ENCODE measurements around the gene MYO1G. TPM values are rescaled to one million over a fixed set of nuclear protein-coding genes. Genes with fewer than 3 reads are reported as not detected.

Gene MYO1G
- total and polyA plus RNA-seq, 10 of the 15 experiments (the other 5 are each of a cell fraction or from before 2014, with no cell fraction given): 1.8 to 232 (median 134) TPM

DNA sequence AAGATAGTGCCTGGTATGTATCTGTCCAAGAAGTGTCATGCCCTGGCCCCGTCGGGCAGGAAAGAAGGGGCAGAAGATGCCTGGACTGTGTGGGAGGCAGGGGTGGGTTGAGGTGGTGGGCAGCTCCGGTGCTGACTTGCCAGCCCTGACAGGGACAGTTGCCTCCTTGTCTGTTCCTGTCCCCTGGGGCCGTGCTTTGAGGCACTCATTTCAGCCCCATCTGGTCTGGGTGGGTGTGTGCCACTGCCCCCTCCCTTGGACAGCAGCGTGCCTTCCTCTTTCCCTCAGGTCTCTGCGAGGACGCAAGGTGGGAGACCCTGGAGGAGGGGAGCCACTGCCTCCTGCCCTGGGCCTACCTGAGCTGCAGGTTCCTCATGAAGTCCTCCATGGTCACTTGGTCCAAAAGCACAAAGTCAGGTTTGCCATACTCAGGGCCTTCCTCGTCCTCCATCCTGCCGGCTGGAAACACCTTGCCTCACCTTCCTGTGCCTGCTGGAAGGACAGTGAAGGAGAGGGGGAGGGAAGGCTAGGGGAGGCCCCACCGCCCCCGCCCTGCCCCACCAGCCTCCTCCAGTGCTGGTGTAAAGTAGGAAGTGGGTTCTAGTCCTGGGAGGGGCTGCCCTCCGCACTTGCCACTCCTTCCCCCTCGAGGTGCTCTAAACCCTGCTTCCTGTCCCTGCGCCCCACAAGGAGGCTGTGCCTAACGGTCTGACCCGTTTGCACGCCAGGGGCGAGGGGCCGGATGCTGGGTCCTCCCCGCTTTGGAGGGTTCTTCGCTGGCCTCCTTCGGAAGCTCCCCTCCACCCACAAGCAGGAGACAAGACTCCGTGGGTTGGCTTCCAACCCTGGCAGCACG, at the start of gene MYO1G (continued):
- TF ChIP-seq TCF7 (IDR thresholded peaks at IDR 0.05; ENCODE audit: borderline replicate concordance) (no peak), MTA3 (IDR thresholded peaks at IDR 0.05; ENCODE audit: borderline replicate concordance, low read length) (no peak), BMI1 (IDR thresholded peaks at IDR 0.05; ENCODE audit: borderline replicate concordance) (0 out of 2 replicates have a peak, but pooled peaks have one; percentile 6), RFX5 (IDR thresholded peaks at IDR 0.05; ENCODE audit: low read depth, low read length) (no peak), POU2F2 (IDR thresholded peaks at IDR 0.05; ENCODE audit: borderline replicate concordance, low read depth, low read length) (peak; percentile 67; the same call in 1 of the 3 replicates), TCF3 (IDR thresholded peaks at IDR 0.05; ENCODE audit: borderline replicate concordance, insufficient read depth, low read depth, low read length) (peak; percentile 67; the same call in 1 of the 2 replicates), CREB1 (IDR thresholded peaks at IDR 0.05; ENCODE audit: low read depth) (no peak), JUNB (IDR thresholded peaks at IDR 0.05) (no peak), TCF12 (IDR thresholded peaks at IDR 0.05; ENCODE audit: low read depth, low read length) (peak; percentile 68; the same call in 1 of the 2 replicates), ZSCAN29 (IDR thresholded peaks at IDR 0.05) (no peak), FOS (IDR thresholded peaks at IDR 0.05; ENCODE audit: borderline replicate concordance, extremely low read depth, insufficient read length) (no peak)
- TF ChIP-seq, protein P1, sequence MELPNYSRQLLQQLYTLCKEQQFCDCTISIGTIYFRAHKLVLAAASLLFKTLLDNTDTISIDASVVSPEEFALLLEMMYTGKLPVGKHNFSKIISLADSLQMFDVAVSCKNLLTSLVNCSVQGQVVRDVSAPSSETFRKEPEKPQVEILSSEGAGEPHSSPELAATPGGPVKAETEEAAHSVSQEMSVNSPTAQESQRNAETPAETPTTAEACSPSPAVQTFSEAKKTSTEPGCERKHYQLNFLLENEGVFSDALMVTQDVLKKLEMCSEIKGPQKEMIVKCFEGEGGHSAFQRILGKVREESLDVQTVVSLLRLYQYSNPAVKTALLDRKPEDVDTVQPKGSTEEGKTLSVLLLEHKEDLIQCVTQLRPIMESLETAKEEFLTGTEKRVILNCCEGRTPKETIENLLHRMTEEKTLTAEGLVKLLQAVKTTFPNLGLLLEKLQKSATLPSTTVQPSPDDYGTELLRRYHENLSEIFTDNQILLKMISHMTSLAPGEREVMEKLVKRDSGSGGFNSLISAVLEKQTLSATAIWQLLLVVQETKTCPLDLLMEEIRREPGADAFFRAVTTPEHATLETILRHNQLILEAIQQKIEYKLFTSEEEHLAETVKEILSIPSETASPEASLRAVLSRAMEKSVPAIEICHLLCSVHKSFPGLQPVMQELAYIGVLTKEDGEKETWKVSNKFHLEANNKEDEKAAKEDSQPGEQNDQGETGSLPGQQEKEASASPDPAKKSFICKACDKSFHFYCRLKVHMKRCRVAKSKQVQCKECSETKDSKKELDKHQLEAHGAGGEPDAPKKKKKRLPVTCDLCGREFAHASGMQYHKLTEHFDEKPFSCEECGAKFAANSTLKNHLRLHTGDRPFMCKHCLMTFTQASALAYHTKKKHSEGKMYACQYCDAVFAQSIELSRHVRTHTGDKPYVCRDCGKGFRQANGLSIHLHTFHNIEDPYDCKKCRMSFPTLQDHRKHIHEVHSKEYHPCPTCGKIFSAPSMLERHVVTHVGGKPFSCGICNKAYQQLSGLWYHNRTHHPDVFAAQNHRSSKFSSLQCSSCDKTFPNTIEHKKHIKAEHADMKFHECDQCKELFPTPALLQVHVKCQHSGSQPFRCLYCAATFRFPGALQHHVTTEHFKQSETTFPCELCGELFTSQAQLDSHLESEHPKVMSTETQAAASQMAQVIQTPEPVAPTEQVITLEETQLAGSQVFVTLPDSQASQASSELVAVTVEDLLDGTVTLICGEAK (IDR thresholded peaks at IDR 0.05; ENCODE audit: borderline replicate concordance): no peak
- TF ChIP-seq, protein P2, sequence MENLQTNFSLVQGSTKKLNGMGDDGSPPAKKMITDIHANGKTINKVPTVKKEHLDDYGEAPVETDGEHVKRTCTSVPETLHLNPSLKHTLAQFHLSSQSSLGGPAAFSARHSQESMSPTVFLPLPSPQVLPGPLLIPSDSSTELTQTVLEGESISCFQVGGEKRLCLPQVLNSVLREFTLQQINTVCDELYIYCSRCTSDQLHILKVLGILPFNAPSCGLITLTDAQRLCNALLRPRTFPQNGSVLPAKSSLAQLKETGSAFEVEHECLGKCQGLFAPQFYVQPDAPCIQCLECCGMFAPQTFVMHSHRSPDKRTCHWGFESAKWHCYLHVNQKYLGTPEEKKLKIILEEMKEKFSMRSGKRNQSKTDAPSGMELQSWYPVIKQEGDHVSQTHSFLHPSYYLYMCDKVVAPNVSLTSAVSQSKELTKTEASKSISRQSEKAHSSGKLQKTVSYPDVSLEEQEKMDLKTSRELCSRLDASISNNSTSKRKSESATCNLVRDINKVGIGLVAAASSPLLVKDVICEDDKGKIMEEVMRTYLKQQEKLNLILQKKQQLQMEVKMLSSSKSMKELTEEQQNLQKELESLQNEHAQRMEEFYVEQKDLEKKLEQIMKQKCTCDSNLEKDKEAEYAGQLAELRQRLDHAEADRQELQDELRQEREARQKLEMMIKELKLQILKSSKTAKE (IDR thresholded peaks at IDR 0.05; ENCODE audit: low read depth, poor library complexity, severe bottlenecking): no peak
- TF ChIP-seq, protein P3, sequence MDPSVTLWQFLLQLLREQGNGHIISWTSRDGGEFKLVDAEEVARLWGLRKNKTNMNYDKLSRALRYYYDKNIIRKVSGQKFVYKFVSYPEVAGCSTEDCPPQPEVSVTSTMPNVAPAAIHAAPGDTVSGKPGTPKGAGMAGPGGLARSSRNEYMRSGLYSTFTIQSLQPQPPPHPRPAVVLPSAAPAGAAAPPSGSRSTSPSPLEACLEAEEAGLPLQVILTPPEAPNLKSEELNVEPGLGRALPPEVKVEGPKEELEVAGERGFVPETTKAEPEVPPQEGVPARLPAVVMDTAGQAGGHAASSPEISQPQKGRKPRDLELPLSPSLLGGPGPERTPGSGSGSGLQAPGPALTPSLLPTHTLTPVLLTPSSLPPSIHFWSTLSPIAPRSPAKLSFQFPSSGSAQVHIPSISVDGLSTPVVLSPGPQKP (IDR thresholded peaks at IDR 0.05; ENCODE audit: low read depth, low read length): 0 out of 2 replicates have a peak, but pooled peaks have one; percentile 64
- TF ChIP-seq, protein P4, sequence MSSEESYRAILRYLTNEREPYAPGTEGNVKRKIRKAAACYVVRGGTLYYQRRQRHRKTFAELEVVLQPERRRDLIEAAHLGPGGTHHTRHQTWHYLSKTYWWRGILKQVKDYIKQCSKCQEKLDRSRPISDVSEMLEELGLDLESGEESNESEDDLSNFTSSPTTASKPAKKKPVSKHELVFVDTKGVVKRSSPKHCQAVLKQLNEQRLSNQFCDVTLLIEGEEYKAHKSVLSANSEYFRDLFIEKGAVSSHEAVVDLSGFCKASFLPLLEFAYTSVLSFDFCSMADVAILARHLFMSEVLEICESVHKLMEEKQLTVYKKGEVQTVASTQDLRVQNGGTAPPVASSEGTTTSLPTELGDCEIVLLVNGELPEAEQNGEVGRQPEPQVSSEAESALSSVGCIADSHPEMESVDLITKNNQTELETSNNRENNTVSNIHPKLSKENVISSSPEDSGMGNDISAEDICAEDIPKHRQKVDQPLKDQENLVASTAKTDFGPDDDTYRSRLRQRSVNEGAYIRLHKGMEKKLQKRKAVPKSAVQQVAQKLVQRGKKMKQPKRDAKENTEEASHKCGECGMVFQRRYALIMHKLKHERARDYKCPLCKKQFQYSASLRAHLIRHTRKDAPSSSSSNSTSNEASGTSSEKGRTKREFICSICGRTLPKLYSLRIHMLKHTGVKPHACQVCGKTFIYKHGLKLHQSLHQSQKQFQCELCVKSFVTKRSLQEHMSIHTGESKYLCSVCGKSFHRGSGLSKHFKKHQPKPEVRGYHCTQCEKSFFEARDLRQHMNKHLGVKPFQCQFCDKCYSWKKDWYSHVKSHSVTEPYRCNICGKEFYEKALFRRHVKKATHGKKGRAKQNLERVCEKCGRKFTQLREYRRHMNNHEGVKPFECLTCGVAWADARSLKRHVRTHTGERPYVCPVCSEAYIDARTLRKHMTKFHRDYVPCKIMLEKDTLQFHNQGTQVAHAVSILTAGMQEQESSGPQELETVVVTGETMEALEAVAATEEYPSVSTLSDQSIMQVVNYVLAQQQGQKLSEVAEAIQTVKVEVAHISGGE (CRISPR knock-in tag; IDR thresholded peaks at IDR 0.05): no peak
- TF ChIP-seq, protein P5, sequence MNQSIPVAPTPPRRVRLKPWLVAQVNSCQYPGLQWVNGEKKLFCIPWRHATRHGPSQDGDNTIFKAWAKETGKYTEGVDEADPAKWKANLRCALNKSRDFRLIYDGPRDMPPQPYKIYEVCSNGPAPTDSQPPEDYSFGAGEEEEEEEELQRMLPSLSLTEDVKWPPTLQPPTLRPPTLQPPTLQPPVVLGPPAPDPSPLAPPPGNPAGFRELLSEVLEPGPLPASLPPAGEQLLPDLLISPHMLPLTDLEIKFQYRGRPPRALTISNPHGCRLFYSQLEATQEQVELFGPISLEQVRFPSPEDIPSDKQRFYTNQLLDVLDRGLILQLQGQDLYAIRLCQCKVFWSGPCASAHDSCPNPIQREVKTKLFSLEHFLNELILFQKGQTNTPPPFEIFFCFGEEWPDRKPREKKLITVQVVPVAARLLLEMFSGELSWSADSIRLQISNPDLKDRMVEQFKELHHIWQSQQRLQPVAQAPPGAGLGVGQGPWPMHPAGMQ (IDR thresholded peaks at IDR 0.05; ENCODE audit: borderline replicate concordance): no peak

All from GM12878 (cell line).